Right renal pelvis (tissue), 4 donors: ENCODE results near the gene EEFSEC. TPM values are rescaled to one million over a fixed set of nuclear protein-coding genes. Genes with fewer than 3 reads are reported as not detected.

Experiments
- DNase-seq, 4 donors: peaks; one replicate each; pipeline ENCODE4 v3.0.0-alpha.2; 2013; ENCODE audit warnings: low read depth in 4 of 4, low spot score in 3 of 4, missing footprints in 1 of 4
- polyA plus RNA-seq, 4 donors: library from polyadenylated mRNA; unstranded; fragments of 120-200 nt; gene quantifications; one replicate each; pipeline ENCODE4 v1.2.1, GENCODE V29; 2013; ENCODE audit not compliant: insufficient read length in 4 of 4

The EEFSEC gene
- polyA plus RNA-seq, 4 donors: 24.1 to 31.5 (median 26.2) TPM

GRCh38 chr3:128309026-128309425, 155.7 kb downstream of the EEFSEC start:
- DNase-seq: no peak

GRCh38 chr3:128310286-128311058, 157.2 kb downstream of the EEFSEC start:
- no peak for DNase-seq

GRCh38 chr3:128311441-128311844, 158.2 kb downstream of the EEFSEC start:
- no peak for DNase-seq

- DNase-seq: no peak
These were observed 159.0 kb downstream of the EEFSEC start for GRCh38 chr3:128312271-128312670.

GRCh38 chr3:128313071-128313725, 159.9 kb downstream of the EEFSEC start:
- DNase-seq: no peak

GRCh38 chr3:128313935-128314334, 160.7 kb downstream of the EEFSEC start:
- DNase-seq: no peak

- DNase-seq: no peak
These were observed 162.0 kb downstream of the EEFSEC start for GRCh38 chr3:128315313-128315712.

GRCh38 chr3:128316481-128316891, 163.2 kb downstream of the EEFSEC start:
- DNase-seq: no peak

- no peak for DNase-seq
These were observed 163.9 kb downstream of the EEFSEC start for GRCh38 chr3:128317101-128317697.

GRCh38 chr3:128317698-128318231, 164.5 kb downstream of the EEFSEC start:
- DNase-seq: no peak

- DNase-seq: no peak
These were observed 165.1 kb downstream of the EEFSEC start for GRCh38 chr3:128318275-128318941.

GRCh38 chr3:128319107-128319506, 165.8 kb downstream of the EEFSEC start:
- DNase-seq: no peak

GRCh38 chr3:128319741-128320141, 166.5 kb downstream of the EEFSEC start:
- DNase-seq: no peak

GRCh38 chr3:128320551-128321340, 167.5 kb downstream of the EEFSEC start:
- DNase-seq: no peak

GRCh38 chr3:128321418-128321817, 168.1 kb downstream of the EEFSEC start:
- DNase-seq: no peak

GRCh38 chr3:128322030-128323022, 169.0 kb downstream of the EEFSEC start:
- no peak for DNase-seq

- no peak for DNase-seq
These were observed 170.2 kb downstream of the EEFSEC start for GRCh38 chr3:128323206-128324081.
